Keratinocyte (primary cell): ENCODE results near the gene CAPN2.

Source experiments
- EZH2 ChIP-seq: IDR thresholded peaks from one replicate; pipeline ENCODE4 v1.6.1; 2012; ENCODE audit warnings: inconsistent platforms, mild to moderate bottlenecking, low read length, moderate library complexity
- TF ChIP-seq, protein P1 (sequence below), 3 experiments: IDR thresholded peaks in 1 of 3; conservative IDR thresholded peaks in 1 of 3; optimal IDR thresholded peaks in 1 of 3; 2 replicates in 2 of 3; 3 replicates in 1 of 3; pipeline versions ENCODE3 to v1.5.1; 2011; ENCODE audit warnings: low read length in 3 of 3, mild to moderate bottlenecking in 3 of 3, moderate library complexity in 2 of 3, control low read depth in 1 of 3, inconsistent platforms in 1 of 3; ENCODE audit not compliant: insufficient read depth in 2 of 3; ENCODE audit errors: extremely low read depth in 1 of 3

DNA sequence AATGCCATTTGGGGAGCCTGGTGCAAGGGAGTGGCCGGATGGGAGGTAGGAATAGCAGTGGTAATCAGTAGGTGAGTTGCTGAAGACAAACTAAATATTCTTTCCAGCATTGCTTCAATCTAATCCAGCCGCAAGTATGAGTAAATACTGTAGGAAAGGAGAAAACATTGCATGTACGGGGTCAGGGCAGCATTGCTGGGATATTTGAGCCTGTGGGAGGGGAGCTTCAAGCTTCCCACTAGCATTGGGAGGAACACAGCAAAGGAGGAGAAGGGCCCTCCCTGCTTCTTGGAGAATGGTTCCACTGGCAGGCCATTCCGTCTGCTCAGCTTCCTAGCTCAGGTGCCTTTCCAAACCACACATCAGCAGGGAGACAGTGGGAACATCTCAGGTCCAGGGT lies 15.2 kb downstream of the CAPN2 start:
- TF ChIP-seq, protein P1, sequence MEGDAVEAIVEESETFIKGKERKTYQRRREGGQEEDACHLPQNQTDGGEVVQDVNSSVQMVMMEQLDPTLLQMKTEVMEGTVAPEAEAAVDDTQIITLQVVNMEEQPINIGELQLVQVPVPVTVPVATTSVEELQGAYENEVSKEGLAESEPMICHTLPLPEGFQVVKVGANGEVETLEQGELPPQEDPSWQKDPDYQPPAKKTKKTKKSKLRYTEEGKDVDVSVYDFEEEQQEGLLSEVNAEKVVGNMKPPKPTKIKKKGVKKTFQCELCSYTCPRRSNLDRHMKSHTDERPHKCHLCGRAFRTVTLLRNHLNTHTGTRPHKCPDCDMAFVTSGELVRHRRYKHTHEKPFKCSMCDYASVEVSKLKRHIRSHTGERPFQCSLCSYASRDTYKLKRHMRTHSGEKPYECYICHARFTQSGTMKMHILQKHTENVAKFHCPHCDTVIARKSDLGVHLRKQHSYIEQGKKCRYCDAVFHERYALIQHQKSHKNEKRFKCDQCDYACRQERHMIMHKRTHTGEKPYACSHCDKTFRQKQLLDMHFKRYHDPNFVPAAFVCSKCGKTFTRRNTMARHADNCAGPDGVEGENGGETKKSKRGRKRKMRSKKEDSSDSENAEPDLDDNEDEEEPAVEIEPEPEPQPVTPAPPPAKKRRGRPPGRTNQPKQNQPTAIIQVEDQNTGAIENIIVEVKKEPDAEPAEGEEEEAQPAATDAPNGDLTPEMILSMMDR (optimal IDR thresholded peaks at IDR 0.05 in 1 of 3, IDR thresholded peaks at IDR 0.05 in 1 of 3, conservative IDR thresholded peaks at IDR 0.05 in 1 of 3; ENCODE audit: extremely low read depth in 1 of 3, insufficient read depth in 2 of 3, low read length in 3 of 3) = no peak
- no peak for TF ChIP-seq EZH2
